Esophagus squamous epithelium (tissue), 4 donors: ENCODE results near the gene STAC.

Source experiments
- CTCF ChIP-seq, 6 experiments: fragments of 450-650 bp in 4 of 6; fragments of 200-600 bp in 2 of 6; sonication (generic) in 2 of 6; IDR thresholded peaks; one replicate each; pipeline ENCODE4 v1.5.1; 2016 to 2019; ENCODE audit warnings: antibody characterized with exemption in 6 of 6, mild to moderate bottlenecking in 4 of 6, moderate library complexity in 4 of 6
- POLR2A ChIP-seq, 4 donors: fragments of 450-650 bp; IDR thresholded peaks; one replicate each; pipeline ENCODE4 v1.6.1; 2017; ENCODE audit warnings: antibody characterized with exemption in 4 of 4, mild to moderate bottlenecking in 4 of 4, moderate library complexity in 3 of 4

GRCh38 chr3:36595511-36595910 is 215.2 kb downstream of the STAC start:
- TF ChIP-seq POLR2A (IDR thresholded peaks at IDR 0.05) (no peak), CTCF (IDR thresholded peaks at IDR 0.05) (no peak)
